Adipocyte (in vitro differentiated cells): ENCODE results near the gene SLC38A2.
"Not testable (repeated sequence)": the region's sequence is repeated elsewhere in the genome, so short reads cannot be mapped to it uniquely, and the experiment has no call there.

Source experiments
- DNase-seq: peaks from one replicate; pipeline ENCODE4 v3.0.0-alpha.2; 2015; ENCODE audit warnings: low read depth
- H3K27me3 ChIP-seq: replicated peaks from 2 replicates; pipeline ENCODE4 v1.7.0; 2013; ENCODE audit warnings: mild to moderate bottlenecking, low read length, moderate library complexity; ENCODE audit not compliant: control insufficient read depth, insufficient read depth
- H3K36me3 ChIP-seq: 2 replicates; pipeline ENCODE4 v1.7.0; 2013; ENCODE audit warnings: low read length, mild to moderate bottlenecking, moderate library complexity; ENCODE audit not compliant: control insufficient read depth, insufficient read depth, severe bottlenecking
- H3K4me1 ChIP-seq: 2 replicates; pipeline ENCODE4 v1.7.0; 2013; ENCODE audit warnings: mild to moderate bottlenecking, low read length, moderate library complexity; ENCODE audit not compliant: control insufficient read depth, insufficient read depth
- H3K4me3 ChIP-seq: 2 replicates; pipeline ENCODE4 v1.7.0; 2013; ENCODE audit warnings: mild to moderate bottlenecking, low read length, moderate library complexity
- H3K9ac ChIP-seq: 2 replicates; pipeline ENCODE4 v1.7.0; 2013; ENCODE audit warnings: mild to moderate bottlenecking, low read length, moderate library complexity
- H3K9me3 ChIP-seq: 2 replicates; pipeline ENCODE4 v1.7.0; 2013; ENCODE audit warnings: mild to moderate bottlenecking, low read length, moderate library complexity; ENCODE audit not compliant: control insufficient read depth

Gene SLC38A2

GRCh38 chr12:46406352-46407027 is 33.9 kb upstream of the SLC38A2 start:
- no peaks in the 10 kb centered on the region for H3K36me3 ChIP-seq
- no peak overlapping the region for H3K9ac ChIP-seq
- H3K4me1 ChIP-seq, result peaks cover 69% of the 10 kb centered on the region
- peaks cover 6% of the 10 kb centered on the region for H3K9me3 ChIP-seq
- H3K27me3 ChIP-seq, result no peaks in the 10 kb centered on the region
- no peak overlapping the region for H3K4me3 ChIP-seq
- DNase-seq, result no peak

DNA sequence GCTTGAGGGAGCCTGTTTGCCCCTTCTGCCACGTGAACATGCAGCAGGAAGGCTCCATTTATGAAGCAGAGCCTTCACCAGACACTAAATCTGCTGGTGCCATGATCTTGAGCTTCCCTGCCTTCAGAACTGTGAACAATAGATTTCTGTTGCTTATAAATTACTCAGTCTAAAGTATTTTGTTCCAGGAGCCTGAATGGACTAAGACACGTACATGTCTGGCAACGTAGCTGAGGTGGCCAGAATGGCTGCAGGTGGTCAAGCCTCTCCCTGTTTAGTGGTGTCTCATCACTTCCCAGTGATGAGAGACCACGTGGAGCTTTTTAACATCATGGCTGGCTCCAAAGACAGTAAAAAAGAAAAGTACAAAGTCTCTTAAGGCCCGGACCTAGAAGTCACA is 32.2 kb upstream of the SLC38A2 start:
- Histone ChIP-seq H3K36me3 (no peaks in the 10 kb centered on the region), H3K9ac (peak overlapping the region; percentile 60), H3K4me3 (peak overlapping the region; percentile 34), H3K27me3 (no peaks in the 10 kb centered on the region), H3K9me3 (peaks cover 6% of the 10 kb centered on the region), H3K4me1 (peaks cover 64% of the 10 kb centered on the region)
- no peak for DNase-seq

DNA sequence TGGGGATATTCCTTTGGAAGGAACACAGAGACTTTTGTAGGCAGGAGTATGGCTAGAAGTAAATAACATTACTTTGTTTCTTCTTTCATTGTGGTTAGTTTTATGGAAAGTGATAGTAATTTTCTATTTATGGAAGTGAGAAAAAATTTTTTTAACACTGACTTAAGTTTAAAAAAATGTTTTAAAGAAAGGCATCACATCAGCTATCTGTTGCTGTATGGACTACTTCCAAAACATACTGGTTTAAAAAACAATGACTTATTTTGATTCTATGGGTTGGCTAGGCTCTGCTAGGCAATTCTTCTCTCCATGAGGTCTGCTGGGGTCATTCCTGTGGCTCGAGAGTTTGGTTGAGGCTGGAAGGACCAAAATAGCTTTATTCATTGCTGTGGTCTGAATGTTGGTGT is 31.7 kb upstream of the SLC38A2 start:
- H3K27me3 ChIP-seq, result no peaks in the 10 kb centered on the region
- H3K4me1 ChIP-seq, result peaks cover 59% of the 10 kb centered on the region
- H3K9me3 ChIP-seq, result peaks cover 6% of the 10 kb centered on the region
- H3K36me3 ChIP-seq, result no peaks in the 10 kb centered on the region
- no peak for DNase-seq
- peak overlapping the region; percentile 83 for H3K9ac ChIP-seq
- H3K4me3 ChIP-seq, result no peak overlapping the region

GRCh38 chr12:46403719-46404070 is 31.1 kb upstream of the SLC38A2 start:
- DNase-seq, result no peak
- H3K9ac ChIP-seq, result peak overlapping the region; percentile 83
- peaks cover 53% of the 10 kb centered on the region for H3K4me1 ChIP-seq
- peaks cover 6% of the 10 kb centered on the region for H3K9me3 ChIP-seq
- no peak overlapping the region for H3K4me3 ChIP-seq
- H3K36me3 ChIP-seq, result no peaks in the 10 kb centered on the region
- H3K27me3 ChIP-seq, result no peaks in the 10 kb centered on the region

DNA sequence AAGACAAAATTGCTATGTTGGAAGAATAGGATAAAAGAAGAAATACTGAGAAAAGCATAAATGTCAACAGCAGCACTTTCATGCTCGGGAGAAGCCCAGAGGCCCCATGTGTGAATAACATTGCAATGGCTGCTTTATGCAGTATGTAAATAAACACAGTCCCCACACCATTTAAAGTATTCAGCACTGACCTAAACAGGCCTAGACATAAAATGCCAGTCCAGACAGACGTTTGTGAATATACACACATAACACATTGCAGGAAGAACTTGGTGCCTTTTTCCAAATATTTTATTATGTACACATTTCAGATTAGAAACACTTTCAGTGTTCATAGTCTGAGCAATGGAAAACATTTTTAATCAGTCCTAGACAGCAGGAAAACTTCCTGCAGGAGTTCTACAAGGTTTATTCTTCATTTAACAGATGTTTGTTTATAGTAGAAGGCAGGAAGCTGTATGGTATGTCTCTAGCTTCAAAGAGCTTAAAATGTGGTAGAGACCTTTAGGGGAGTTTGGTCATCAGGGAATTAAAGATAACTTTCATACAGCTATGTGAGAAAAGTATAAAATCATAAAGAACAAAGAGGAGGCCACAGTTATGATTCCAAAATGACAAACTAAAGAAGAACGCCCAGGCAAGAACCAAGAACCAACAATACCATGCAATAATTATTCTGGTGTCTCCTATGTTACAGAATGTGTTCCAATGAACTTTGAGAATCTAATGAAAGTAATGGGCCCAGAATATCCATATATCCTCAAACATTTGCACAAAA is 30.6 kb upstream of the SLC38A2 start:
- Histone ChIP-seq H3K36me3 (no peaks in the 10 kb centered on the region), H3K4me3 (no peak overlapping the region), H3K27me3 (no peaks in the 10 kb centered on the region), H3K4me1 (peaks cover 52% of the 10 kb centered on the region), H3K9ac (peak overlapping the region; percentile 83), H3K9me3 (peaks cover 6% of the 10 kb centered on the region)
- DNase-seq, result peak; percentile 62

DNA sequence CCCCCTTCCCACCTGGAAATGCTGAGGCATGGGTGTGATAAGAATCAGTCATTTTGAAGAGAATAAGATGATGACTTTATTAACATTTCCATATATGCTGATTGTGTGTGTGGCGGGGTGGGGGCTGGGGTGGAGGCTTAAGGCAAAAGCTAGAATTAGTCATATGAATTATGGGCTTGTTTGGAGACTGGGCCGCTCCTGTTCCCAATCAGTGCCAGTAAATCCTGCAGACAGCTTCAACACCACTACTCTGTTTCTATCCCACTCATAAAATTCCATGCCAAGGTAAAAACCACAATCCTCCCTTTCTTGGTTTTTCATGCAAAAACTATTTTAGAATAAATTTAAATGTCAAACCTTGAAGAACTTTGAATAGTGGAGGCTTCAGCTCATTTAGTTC is 29.9 kb upstream of the SLC38A2 start:
- Histone ChIP-seq H3K4me1 (peaks cover 52% of the 10 kb centered on the region), H3K27me3 (no peaks in the 10 kb centered on the region), H3K4me3 (peak overlapping the region; percentile 61), H3K36me3 (no peaks in the 10 kb centered on the region), H3K9ac (peak overlapping the region; percentile 83), H3K9me3 (peaks cover 6% of the 10 kb centered on the region)
- DNase-seq, result peak; percentile 65

- no peaks in the 10 kb centered on the region for H3K27me3 ChIP-seq
- DNase-seq, result peak; percentile 75
- H3K36me3 ChIP-seq, result no peaks in the 10 kb centered on the region
- H3K9me3 ChIP-seq, result peaks cover 6% of the 10 kb centered on the region
- peak overlapping the region; percentile 61 for H3K4me3 ChIP-seq
- H3K9ac ChIP-seq, result peak overlapping the region; percentile 83
- peaks cover 50% of the 10 kb centered on the region for H3K4me1 ChIP-seq
Observed at GRCh38 chr12:46401662-46402061, 29.1 kb upstream of the SLC38A2 start.

DNA sequence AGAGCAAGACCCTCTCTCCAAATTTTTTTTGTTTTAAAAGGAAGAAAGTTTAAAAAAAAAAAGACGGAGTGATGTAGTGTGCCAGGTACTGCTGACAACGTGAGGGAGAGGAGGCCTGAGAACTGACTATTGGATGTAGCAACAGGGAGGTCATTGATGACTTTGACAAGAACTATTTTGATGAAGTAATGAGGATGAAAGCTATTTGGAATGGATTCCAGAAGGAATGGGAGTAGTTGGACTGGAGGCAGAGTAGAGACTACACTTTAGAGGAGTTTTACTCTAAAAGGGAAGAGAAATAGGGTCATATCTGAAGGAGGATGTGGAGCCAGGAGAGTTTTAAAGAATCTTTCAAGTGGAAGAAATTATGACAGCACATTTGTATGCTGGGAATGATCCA is 27.8 kb upstream of the SLC38A2 start:
- Histone ChIP-seq H3K4me3 (peak overlapping the region; percentile 6), H3K36me3 (no peaks in the 10 kb centered on the region), H3K4me1 (peaks cover 45% of the 10 kb centered on the region), H3K9me3 (peaks cover 6% of the 10 kb centered on the region), H3K9ac (peak overlapping the region; percentile 83), H3K27me3 (no peaks in the 10 kb centered on the region)
- no peak for DNase-seq

GRCh38 chr12:46399461-46400248 is 27.1 kb upstream of the SLC38A2 start:
- not testable (repeated sequence) for H3K9me3 ChIP-seq, H3K4me3 ChIP-seq, H3K36me3 ChIP-seq, H3K27me3 ChIP-seq, H3K9ac ChIP-seq, DNase-seq
- peaks cover 40% of the 10 kb centered on the region for H3K4me1 ChIP-seq

DNA sequence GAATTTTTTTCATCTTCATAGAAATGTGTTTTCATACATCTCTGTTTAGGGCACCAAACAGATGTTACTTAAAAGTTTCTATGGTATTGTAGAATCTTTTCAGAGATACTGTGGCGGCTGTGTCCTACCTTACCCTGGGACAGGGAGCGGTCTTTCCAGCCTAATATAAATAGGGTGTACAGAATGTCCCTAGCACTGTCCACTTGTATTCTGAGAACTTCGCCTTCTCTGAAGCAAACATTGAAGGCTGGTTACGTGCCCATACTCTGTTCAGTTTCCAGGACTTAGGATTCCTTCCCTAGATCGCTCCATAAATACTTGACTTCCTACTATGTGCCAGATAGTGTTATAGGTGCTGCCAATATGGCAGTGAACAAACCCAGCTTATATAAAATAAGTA is 24.3 kb upstream of the SLC38A2 start:
- DNase-seq, result no peak
- Histone ChIP-seq H3K4me1 (peaks cover 28% of the 10 kb centered on the region), H3K9ac (no peak overlapping the region), H3K27me3 (no peaks in the 10 kb centered on the region), H3K9me3 (no peaks in the 10 kb centered on the region), H3K36me3 (no peaks in the 10 kb centered on the region), H3K4me3 (no peak overlapping the region)

DNA sequence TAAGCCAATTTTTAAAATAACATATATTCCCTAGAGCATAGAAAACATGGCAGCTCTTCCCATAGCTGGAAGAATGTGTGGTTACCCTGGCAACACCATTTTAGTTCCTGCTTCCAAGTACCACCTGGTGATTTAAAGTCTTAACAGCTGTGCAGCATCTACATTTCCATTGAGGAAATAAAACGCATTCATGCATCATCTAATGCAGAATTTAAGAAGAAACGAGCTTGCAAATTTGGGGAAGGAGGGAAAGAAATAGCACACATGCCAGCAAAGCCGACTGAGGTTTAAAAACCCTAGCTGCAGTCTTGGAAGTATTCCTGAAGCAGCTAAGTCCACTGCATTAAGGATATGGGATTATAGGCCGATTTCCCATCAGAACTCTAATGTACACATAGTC is 22.8 kb upstream of the SLC38A2 start:
- H3K36me3 ChIP-seq, result no peaks in the 10 kb centered on the region
- H3K4me3 ChIP-seq, result no peak overlapping the region
- H3K9me3 ChIP-seq, result no peaks in the 10 kb centered on the region
- no peaks in the 10 kb centered on the region for H3K27me3 ChIP-seq
- peaks cover 26% of the 10 kb centered on the region for H3K4me1 ChIP-seq
- no peak for DNase-seq
- H3K9ac ChIP-seq, result no peak overlapping the region
